Neural cell (in vitro differentiated cells): ENCODE data around the gene GOLGA7B. TPM values are rescaled to one million over a fixed set of nuclear protein-coding genes. Genes with fewer than 3 reads are reported as not detected.

Source experiments
- H2AFZ ChIP-seq: fragments of 200-600, 300-800 bp; sonication (generic), shearing (Covaris generic); 2 replicates; pipeline ENCODE4 v1.6.0; 2014; ENCODE audit warnings: low read depth, mild to moderate bottlenecking, antibody characterized with exemption, low read length, moderate library complexity
- H3F3A ChIP-seq: fragments of 200-600 bp; shearing (Covaris generic); 2 replicates; pipeline ENCODE4 v1.6.1; 2016; ENCODE audit warnings: mild to moderate bottlenecking, moderate library complexity, mixed read lengths, antibody characterized with exemption, low read length; ENCODE audit not compliant: insufficient read depth, poor library complexity, severe bottlenecking
- H3K27ac ChIP-seq: fragments of 200-600, 300-800 bp; sonication (generic), shearing (Covaris generic); 2 replicates; pipeline ENCODE4 v1.5.1; 2014; ENCODE audit warnings: mild to moderate bottlenecking, low read length, moderate library complexity
- H3K27me3 ChIP-seq: fragments of 300-800, 200-600 bp; sonication (generic), shearing (Covaris generic); 2 replicates; pipeline ENCODE4 v1.6.0; 2014; ENCODE audit warnings: mild to moderate bottlenecking, low read depth, low read length, moderate library complexity; ENCODE audit not compliant: insufficient read depth
- H3K36me3 ChIP-seq: fragments of 300-800, 200-600 bp; sonication (generic), shearing (Covaris generic); 2 replicates; pipeline ENCODE4 v1.5.1; 2014; ENCODE audit warnings: mild to moderate bottlenecking, antibody characterized with exemption, low read length, moderate library complexity; ENCODE audit not compliant: insufficient read depth
- H3K4me2 ChIP-seq: fragments of 300-800, 200-600 bp; sonication (generic), shearing (Covaris generic); 2 replicates; pipeline ENCODE4 v1.6.0; 2014; ENCODE audit warnings: mild to moderate bottlenecking, low read length
- H3K4me3 ChIP-seq: fragments of 300-800, 200-600 bp; sonication (generic), shearing (Covaris generic); 2 replicates; pipeline ENCODE4 v1.5.1; 2014; ENCODE audit warnings: mild to moderate bottlenecking, low read length, moderate library complexity
- H3K79me2 ChIP-seq: fragments of 200-600 bp; shearing (Covaris generic); replicated peaks from 2 replicates; pipeline ENCODE4 v1.6.0; 2014; ENCODE audit warnings: mild to moderate bottlenecking, low read length, moderate library complexity; ENCODE audit not compliant: insufficient read depth
- H3K9ac ChIP-seq: fragments of 300-800, 200-600 bp; sonication (generic), shearing (Covaris generic); 2 replicates; pipeline ENCODE4 v1.6.1; 2016; ENCODE audit warnings: mild to moderate bottlenecking, low read length, mixed read lengths
- H3K9me2 ChIP-seq: fragments of 200-600 bp; shearing (Covaris generic); 2 replicates; pipeline ENCODE4 v1.6.1; 2016; ENCODE audit warnings: mild to moderate bottlenecking, low read length, mixed read lengths; ENCODE audit not compliant: insufficient read depth
- H3K9me3 ChIP-seq: fragments of 200-600, 300-800 bp; sonication (generic), shearing (Covaris generic); 2 replicates; pipeline ENCODE4 v1.6.1; 2016; ENCODE audit warnings: mild to moderate bottlenecking, mixed run types, low read length, moderate library complexity, mixed read lengths
- H4K20me1 ChIP-seq: fragments of 200-600 bp; shearing (Covaris generic); 2 replicates; pipeline ENCODE4 v1.6.1; 2016; ENCODE audit warnings: mild to moderate bottlenecking, mixed run types; ENCODE audit not compliant: insufficient read depth
- EP300 ChIP-seq: fragments of 450-650 bp; conservative IDR thresholded peaks from 2 replicates; pipeline ENCODE4 v1.6.1; 2014; ENCODE audit warnings: antibody characterized with exemption, mild to moderate bottlenecking, moderate library complexity; ENCODE audit not compliant: poor library complexity, severe bottlenecking
- EZH2 ChIP-seq: fragments of 200-600, 300-800 bp; shearing (Covaris generic), sonication (generic); IDR thresholded peaks from 2 replicates; pipeline ENCODE4 v1.6.1; 2014; ENCODE audit warnings: antibody characterized with exemption, low read length, borderline replicate concordance, mild to moderate bottlenecking; ENCODE audit not compliant: insufficient read depth, poor library complexity, severe bottlenecking
- MXI1 ChIP-seq: fragments of 450-650 bp; conservative IDR thresholded peaks from 2 replicates; pipeline ENCODE4 v1.6.1; 2014; ENCODE audit warnings: antibody characterized with exemption, mild to moderate bottlenecking; ENCODE audit not compliant: poor library complexity, severe bottlenecking
- POLR2AphosphoS5 ChIP-seq: IDR thresholded peaks from 2 replicates; pipeline ENCODE4 v1.6.1; 2012
- RAD21 ChIP-seq: fragments of 450-650 bp; conservative IDR thresholded peaks from 2 replicates; pipeline ENCODE4 v1.6.1; 2014; ENCODE audit warnings: antibody characterized with exemption, mild to moderate bottlenecking, moderate library complexity
- SMC3 ChIP-seq: fragments of 450-650 bp; conservative IDR thresholded peaks from 2 replicates; pipeline ENCODE4 v1.6.1; 2014; ENCODE audit warnings: antibody characterized with exemption, mild to moderate bottlenecking, moderate library complexity; ENCODE audit not compliant: poor library complexity
- TAF1 ChIP-seq: IDR thresholded peaks from 2 replicates; pipeline ENCODE4 v1.6.1; 2012; ENCODE audit warnings: low read depth
- polyA plus RNA-seq: library from polyadenylated mRNA; depleted of rRNA; stranded (reverse); fragments of >200 nt; gene quantifications from 2 replicates; pipeline ENCODE4 v1.2.3, GENCODE V29; 2014
- TF ChIP-seq, protein P1 (sequence below): IDR thresholded peaks from 2 replicates; pipeline ENCODE4 v1.6.1; 2012; ENCODE audit warnings: borderline replicate concordance
- TF ChIP-seq, protein P2 (sequence below): fragments of 450-650 bp; IDR thresholded peaks from 2 replicates; pipeline ENCODE4 v1.5.1; 2014; ENCODE audit warnings: antibody characterized with exemption, mild to moderate bottlenecking, moderate library complexity; ENCODE audit not compliant: poor library complexity, severe bottlenecking

Gene GOLGA7B
- polyA plus RNA-seq, 1 donor from 2014 or later: 30.4 TPM

DNA sequence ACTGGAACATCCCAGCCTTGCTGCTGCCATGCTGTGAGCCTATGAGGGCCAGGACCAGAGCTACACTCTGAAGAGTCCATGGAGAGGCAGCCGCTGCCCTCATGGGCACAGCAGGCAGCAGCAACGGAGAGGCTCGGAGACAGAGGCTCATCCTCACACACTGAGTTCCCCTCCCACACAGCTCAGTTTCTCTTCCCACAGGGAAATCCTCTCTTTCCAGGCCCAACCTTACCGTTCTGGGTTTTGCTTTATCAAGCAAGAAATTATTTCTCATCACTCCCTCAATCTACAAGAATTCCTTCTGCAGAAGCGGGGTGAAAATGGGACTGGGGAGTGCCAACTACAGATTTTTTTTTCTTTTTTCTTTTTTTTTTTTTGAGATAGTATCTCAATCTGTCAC is 36.6 kb downstream of the GOLGA7B start:
- Histone ChIP-seq H4K20me1 (no peaks in the 10 kb centered on the region), H3K79me2 (no peaks in the 10 kb centered on the region), H3K4me3 (no peak overlapping the region), H3K27ac (no peak overlapping the region), H3K9me3 (no peaks in the 10 kb centered on the region), H3K4me2 (no peak overlapping the region), H3K27me3 (no peaks in the 10 kb centered on the region), H3K36me3 (no peaks in the 10 kb centered on the region), H3K9ac (no peak overlapping the region), H2AFZ (no peak overlapping the region), H3K9me2 (no peaks in the 10 kb centered on the region), H3F3A (no peaks in the 10 kb centered on the region)
- no peak for TF ChIP-seq EP300
- TF ChIP-seq POLR2AphosphoS5: no peak
- TF ChIP-seq TAF1: no peak
- TF ChIP-seq RAD21: no peak

DNA sequence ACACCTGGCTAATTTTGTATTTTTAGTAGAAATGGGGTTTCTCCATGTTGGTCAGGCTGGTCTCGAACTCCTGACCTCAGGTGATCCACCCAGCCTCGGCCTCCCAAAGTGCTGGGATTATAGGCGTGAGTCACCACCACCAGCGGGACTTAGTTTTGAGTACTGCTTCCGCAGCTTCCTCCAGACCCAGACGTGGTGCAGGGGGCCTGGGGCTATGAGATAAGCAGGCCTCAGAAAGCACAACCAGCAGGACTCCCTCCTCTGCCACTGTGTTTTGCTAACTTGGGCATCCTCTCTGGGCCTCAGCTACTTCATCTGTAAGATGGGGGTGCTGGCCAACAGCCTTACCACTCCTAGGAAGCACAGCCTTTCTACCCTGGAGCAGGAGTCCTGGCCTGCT is 37.8 kb downstream of the GOLGA7B start:
- Histone ChIP-seq H3K9me3 (no peaks in the 10 kb centered on the region), H3K36me3 (no peaks in the 10 kb centered on the region), H3K79me2 (no peaks in the 10 kb centered on the region), H3K9ac (no peak overlapping the region), H3F3A (no peaks in the 10 kb centered on the region), H2AFZ (no peak overlapping the region), H3K4me3 (no peak overlapping the region), H3K27ac (no peak overlapping the region), H4K20me1 (no peaks in the 10 kb centered on the region), H3K27me3 (no peaks in the 10 kb centered on the region), H3K9me2 (no peaks in the 10 kb centered on the region), H3K4me2 (no peak overlapping the region)
- TF ChIP-seq, protein P1, sequence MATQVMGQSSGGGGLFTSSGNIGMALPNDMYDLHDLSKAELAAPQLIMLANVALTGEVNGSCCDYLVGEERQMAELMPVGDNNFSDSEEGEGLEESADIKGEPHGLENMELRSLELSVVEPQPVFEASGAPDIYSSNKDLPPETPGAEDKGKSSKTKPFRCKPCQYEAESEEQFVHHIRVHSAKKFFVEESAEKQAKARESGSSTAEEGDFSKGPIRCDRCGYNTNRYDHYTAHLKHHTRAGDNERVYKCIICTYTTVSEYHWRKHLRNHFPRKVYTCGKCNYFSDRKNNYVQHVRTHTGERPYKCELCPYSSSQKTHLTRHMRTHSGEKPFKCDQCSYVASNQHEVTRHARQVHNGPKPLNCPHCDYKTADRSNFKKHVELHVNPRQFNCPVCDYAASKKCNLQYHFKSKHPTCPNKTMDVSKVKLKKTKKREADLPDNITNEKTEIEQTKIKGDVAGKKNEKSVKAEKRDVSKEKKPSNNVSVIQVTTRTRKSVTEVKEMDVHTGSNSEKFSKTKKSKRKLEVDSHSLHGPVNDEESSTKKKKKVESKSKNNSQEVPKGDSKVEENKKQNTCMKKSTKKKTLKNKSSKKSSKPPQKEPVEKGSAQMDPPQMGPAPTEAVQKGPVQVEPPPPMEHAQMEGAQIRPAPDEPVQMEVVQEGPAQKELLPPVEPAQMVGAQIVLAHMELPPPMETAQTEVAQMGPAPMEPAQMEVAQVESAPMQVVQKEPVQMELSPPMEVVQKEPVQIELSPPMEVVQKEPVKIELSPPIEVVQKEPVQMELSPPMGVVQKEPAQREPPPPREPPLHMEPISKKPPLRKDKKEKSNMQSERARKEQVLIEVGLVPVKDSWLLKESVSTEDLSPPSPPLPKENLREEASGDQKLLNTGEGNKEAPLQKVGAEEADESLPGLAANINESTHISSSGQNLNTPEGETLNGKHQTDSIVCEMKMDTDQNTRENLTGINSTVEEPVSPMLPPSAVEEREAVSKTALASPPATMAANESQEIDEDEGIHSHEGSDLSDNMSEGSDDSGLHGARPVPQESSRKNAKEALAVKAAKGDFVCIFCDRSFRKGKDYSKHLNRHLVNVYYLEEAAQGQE: no peak
- TF ChIP-seq EP300 (no peak), MXI1 (no peak), SMC3 (no peak), POLR2AphosphoS5 (no peak), EZH2 (no peak), RAD21 (no peak), TAF1 (no peak)
- TF ChIP-seq, protein P2, sequence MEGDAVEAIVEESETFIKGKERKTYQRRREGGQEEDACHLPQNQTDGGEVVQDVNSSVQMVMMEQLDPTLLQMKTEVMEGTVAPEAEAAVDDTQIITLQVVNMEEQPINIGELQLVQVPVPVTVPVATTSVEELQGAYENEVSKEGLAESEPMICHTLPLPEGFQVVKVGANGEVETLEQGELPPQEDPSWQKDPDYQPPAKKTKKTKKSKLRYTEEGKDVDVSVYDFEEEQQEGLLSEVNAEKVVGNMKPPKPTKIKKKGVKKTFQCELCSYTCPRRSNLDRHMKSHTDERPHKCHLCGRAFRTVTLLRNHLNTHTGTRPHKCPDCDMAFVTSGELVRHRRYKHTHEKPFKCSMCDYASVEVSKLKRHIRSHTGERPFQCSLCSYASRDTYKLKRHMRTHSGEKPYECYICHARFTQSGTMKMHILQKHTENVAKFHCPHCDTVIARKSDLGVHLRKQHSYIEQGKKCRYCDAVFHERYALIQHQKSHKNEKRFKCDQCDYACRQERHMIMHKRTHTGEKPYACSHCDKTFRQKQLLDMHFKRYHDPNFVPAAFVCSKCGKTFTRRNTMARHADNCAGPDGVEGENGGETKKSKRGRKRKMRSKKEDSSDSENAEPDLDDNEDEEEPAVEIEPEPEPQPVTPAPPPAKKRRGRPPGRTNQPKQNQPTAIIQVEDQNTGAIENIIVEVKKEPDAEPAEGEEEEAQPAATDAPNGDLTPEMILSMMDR: no peak

DNA sequence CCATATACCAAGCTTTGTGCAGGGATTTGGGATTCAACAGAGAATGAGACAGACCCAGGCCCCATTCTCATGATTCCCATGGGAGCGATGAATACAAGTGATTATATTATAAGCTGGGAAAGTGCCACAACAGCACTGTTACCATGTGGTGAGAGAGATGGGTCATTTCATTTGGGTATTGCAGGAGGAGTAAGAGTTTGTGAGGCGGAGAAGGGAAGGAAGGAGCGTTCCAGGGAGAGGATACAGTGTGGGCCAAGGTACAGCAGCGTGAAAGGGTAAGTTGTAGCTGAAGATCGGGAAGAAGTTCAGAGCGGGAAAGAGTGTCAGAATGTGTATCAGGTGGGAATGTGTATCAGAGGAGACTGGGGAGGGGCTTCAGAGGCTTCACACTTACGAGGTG is 38.5 kb downstream of the GOLGA7B start:
- no peak overlapping the region for H3K27ac ChIP-seq
- H3K79me2 ChIP-seq: no peaks in the 10 kb centered on the region
- no peak overlapping the region for H3K9ac ChIP-seq
- H3K9me3 ChIP-seq: no peaks in the 10 kb centered on the region
- H3K27me3 ChIP-seq: no peaks in the 10 kb centered on the region
- no peak overlapping the region for H3K4me2 ChIP-seq
- no peaks in the 10 kb centered on the region for H3K36me3 ChIP-seq
- no peaks in the 10 kb centered on the region for H3F3A ChIP-seq
- TF ChIP-seq EZH2 (no peak), RAD21 (no peak), TAF1 (no peak), SMC3 (no peak), EP300 (no peak), MXI1 (no peak), POLR2AphosphoS5 (no peak)
- TF ChIP-seq, protein P2: no peak
- TF ChIP-seq, protein P1: no peak
- no peak overlapping the region for H2AFZ ChIP-seq
- H3K4me3 ChIP-seq: no peak overlapping the region
- H4K20me1 ChIP-seq: no peaks in the 10 kb centered on the region
- H3K9me2 ChIP-seq: no peaks in the 10 kb centered on the region
